SK-N-SH treated with all-trans-retinoic acid at 6 μM for 48 hours (cell line): ENCODE measurements around the gene NOXO1.

Source experiments
- ATAC-seq: fragments of 200-7000 bp; cut with Tn5 transposase; 3 replicates; pipeline ENCODE4 v1.9.1; 2020; ENCODE audit warnings: mild to moderate bottlenecking, moderate library complexity
- ARNTL ChIP-seq: fragments of 450-650 bp; formaldehyde crosslinking; IDR thresholded peaks from 2 replicates; pipeline ENCODE4 v1.5.0; 2020; ENCODE audit warnings: low read depth, mild to moderate bottlenecking, moderate library complexity, borderline replicate concordance
- BACH2 ChIP-seq: fragments of 250-450 bp; sonication (Bioruptor Pico); IDR thresholded peaks from 2 replicates; pipeline ENCODE4 v1.9.0; 2021; ENCODE audit warnings: mild to moderate bottlenecking, borderline replicate concordance
- CREB5 ChIP-seq: fragments of 250-450 bp; sonication (Bioruptor Pico); IDR thresholded peaks from 2 replicates; pipeline ENCODE4 v1.5.1; 2020; ENCODE audit warnings: low read depth, mild to moderate bottlenecking, moderate library complexity
- CSDC2 ChIP-seq: fragments of 250-450 bp; sonication (Bioruptor Pico); IDR thresholded peaks from 2 replicates; pipeline ENCODE4 v1.5.0; 2020; ENCODE audit warnings: mild to moderate bottlenecking, moderate library complexity
- CSRNP3 ChIP-seq: fragments of 250-450 bp; sonication (Bioruptor Pico); IDR thresholded peaks from 2 replicates; pipeline ENCODE4 v1.5.1; 2021; ENCODE audit warnings: mild to moderate bottlenecking, moderate library complexity
- ESRRG ChIP-seq: fragments of 250-450 bp; sonication (Bioruptor Pico); IDR thresholded peaks from 2 replicates; pipeline ENCODE4 v1.6.1; 2021; ENCODE audit warnings: mild to moderate bottlenecking
- GLIS3 ChIP-seq: fragments of 250-450 bp; sonication (Bioruptor Pico); IDR thresholded peaks from 2 replicates; pipeline ENCODE4 v1.5.0; 2020; ENCODE audit warnings: mild to moderate bottlenecking, moderate library complexity
- ISL1 ChIP-seq: fragments of 250-450 bp; sonication (Bioruptor Pico); IDR thresholded peaks from 2 replicates; pipeline ENCODE4 v2.1.2; 2022; ENCODE audit warnings: mild to moderate bottlenecking, moderate library complexity
- OSR1 ChIP-seq: fragments of 250-450 bp; sonication (Bioruptor Pico); IDR thresholded peaks from 2 replicates; pipeline ENCODE4 v1.8.0; 2022; ENCODE audit warnings: moderate library complexity, mild to moderate bottlenecking, inconsistent platforms
- PATZ1 ChIP-seq: fragments of 250-450 bp; sonication (Bioruptor Pico); IDR thresholded peaks from 2 replicates; pipeline ENCODE4 v1.8.0; 2020; ENCODE audit warnings: mild to moderate bottlenecking, moderate library complexity, borderline replicate concordance
- POU6F1 ChIP-seq: fragments of 250-450 bp; sonication (Bioruptor Pico); IDR thresholded peaks from 2 replicates; pipeline ENCODE4 v1.8.0; 2021; ENCODE audit warnings: low read depth, mild to moderate bottlenecking, moderate library complexity, borderline replicate concordance
- PPARA ChIP-seq: fragments of 250-450 bp; sonication (Bioruptor Pico); IDR thresholded peaks from 2 replicates; pipeline ENCODE4 v1.5.0; 2020; ENCODE audit warnings: mild to moderate bottlenecking, borderline replicate concordance
- RARB ChIP-seq: fragments of 250-450 bp; sonication (Bioruptor Pico); IDR thresholded peaks from 2 replicates; pipeline ENCODE4 v1.8.0; 2021; ENCODE audit warnings: mild to moderate bottlenecking, moderate library complexity
- SNAI2 ChIP-seq: fragments of 250-450 bp; sonication (Bioruptor Pico); IDR thresholded peaks from 2 replicates; pipeline ENCODE4 v1.5.0; 2020; ENCODE audit warnings: mild to moderate bottlenecking, moderate library complexity
- TCF4 ChIP-seq: fragments of 250-450 bp; sonication (Bioruptor Pico); IDR thresholded peaks from 2 replicates; pipeline ENCODE4 v1.8.0; 2021; ENCODE audit warnings: mild to moderate bottlenecking, moderate library complexity, borderline replicate concordance
- TOX ChIP-seq: fragments of 250-450 bp; sonication (Bioruptor Pico); IDR thresholded peaks from 2 replicates; pipeline ENCODE4 v1.8.0; 2021; ENCODE audit warnings: mild to moderate bottlenecking, moderate library complexity, borderline replicate concordance
- TSHZ2 ChIP-seq: fragments of 250-450 bp; sonication (Bioruptor Pico); IDR thresholded peaks from 2 replicates; pipeline ENCODE4 v1.5.0; 2020; ENCODE audit warnings: mild to moderate bottlenecking, moderate library complexity
- ZC3H10 ChIP-seq: fragments of 250-450 bp; sonication (Bioruptor Pico); IDR thresholded peaks from 2 replicates; pipeline ENCODE4 v1.5.1; 2021; ENCODE audit warnings: mild to moderate bottlenecking, moderate library complexity
- ZFP3 ChIP-seq: fragments of 250-450 bp; sonication (Bioruptor Pico); IDR thresholded peaks from 2 replicates; pipeline ENCODE4 v1.5.0; 2020; ENCODE audit warnings: mild to moderate bottlenecking, moderate library complexity
- ZFP30 ChIP-seq: fragments of 450-650 bp; formaldehyde crosslinking; IDR thresholded peaks from 2 replicates; pipeline ENCODE4 v1.5.0; 2022; ENCODE audit warnings: mild to moderate bottlenecking, moderate library complexity
- ZNF565 ChIP-seq: fragments of 450-650 bp; formaldehyde crosslinking; conservative IDR thresholded peaks from 2 replicates; pipeline ENCODE4 v1.5.0; 2020; ENCODE audit warnings: low read depth, mild to moderate bottlenecking, moderate library complexity
- ZNF70 ChIP-seq: fragments of 450-650 bp; formaldehyde crosslinking; IDR thresholded peaks from 2 replicates; pipeline ENCODE4 v1.5.0; 2020; ENCODE audit warnings: mild to moderate bottlenecking, moderate library complexity
- ZNF8 ChIP-seq: fragments of 450-650 bp; formaldehyde crosslinking; IDR thresholded peaks from 2 replicates; pipeline ENCODE4 v1.5.0; 2020; ENCODE audit warnings: mild to moderate bottlenecking, moderate library complexity

Gene NOXO1

GRCh38 chr16:1950047-1950446 lies 31.2 kb downstream of the NOXO1 start (continued):
- no peak for TF ChIP-seq CSRNP3 (CRISPR knock-in tag)
- TF ChIP-seq ZFP3 (CRISPR knock-in tag), result no peak
- no peak for TF ChIP-seq ZC3H10 (CRISPR knock-in tag)
- TF ChIP-seq SNAI2, result no peak
- no peak for TF ChIP-seq ARNTL
- TF ChIP-seq, all 23 proteins: peak for 0

GRCh38 chr16:1949507-1949906 lies 31.8 kb downstream of the NOXO1 start:
- no peak for ATAC-seq
- TF ChIP-seq CREB5 (CRISPR knock-in tag), result no peak
- TF ChIP-seq PPARA (CRISPR knock-in tag), result no peak
- TF ChIP-seq ZFP3 (CRISPR knock-in tag), result no peak
- TF ChIP-seq CSDC2 (CRISPR knock-in tag), result no peak
- no peak for TF ChIP-seq ZNF70
- TF ChIP-seq OSR1 (CRISPR knock-in tag), result no peak
- TF ChIP-seq GLIS3 (CRISPR knock-in tag), result no peak
- no peak for TF ChIP-seq CSRNP3 (CRISPR knock-in tag)
- no peak for TF ChIP-seq ZNF565 (CRISPR knock-in tag)
- TF ChIP-seq ESRRG, result no peak
- TF ChIP-seq SNAI2, result no peak

- no peak for ATAC-seq
- TF ChIP-seq BACH2 (CRISPR knock-in tag) (no peak), ZFP3 (CRISPR knock-in tag) (no peak), RARB (CRISPR knock-in tag) (no peak), TOX (CRISPR knock-in tag) (no peak), ESRRG (no peak), ISL1 (CRISPR knock-in tag) (no peak), CREB5 (CRISPR knock-in tag) (no peak), ZFP30 (CRISPR knock-in tag) (no peak), CSRNP3 (CRISPR knock-in tag) (no peak), TSHZ2 (CRISPR knock-in tag) (no peak), SNAI2 (no peak), POU6F1 (CRISPR knock-in tag) (no peak), TCF4 (CRISPR knock-in tag) (no peak), ZC3H10 (CRISPR knock-in tag) (no peak), PPARA (CRISPR knock-in tag) (no peak), ARNTL (no peak), ZNF565 (CRISPR knock-in tag) (no peak), ZNF8 (CRISPR knock-in tag) (no peak), PATZ1 (no peak)
Measured at GRCh38 chr16:1947369-1947670, 33.9 kb downstream of the NOXO1 start.
